Measurements from ENCODE around the gene S100P.

Gene S100P

GRCh38 chr4:6692379-6692778, 1.3 kb upstream of the S100P start:
- no peak overlapping the region for H3K4me3 ChIP-seq (replicated peaks; ENCODE audit: low read depth, low read length)
- no peak for TF ChIP-seq CTCF (IDR thresholded peaks at IDR 0.05; ENCODE audit: low read depth, low read length, missing control alignments)
- no peak for DNase-seq (ENCODE audit: extremely low read depth, low read depth)

GRCh38 chr4:6692806-6693205, 872 bp upstream of the S100P start:
- DNase-seq (ENCODE audit: extremely low read depth, low read depth), result no peak

GRCh38 chr4:6694177-6694901, 661 bp downstream of the S100P start:
- no peak overlapping the region for H3K4me3 ChIP-seq (replicated peaks; ENCODE audit: low read depth, low read length)
- no peak for TF ChIP-seq CTCF (IDR thresholded peaks at IDR 0.05; ENCODE audit: low read depth, low read length, missing control alignments)
- no peak for DNase-seq (ENCODE audit: extremely low read depth, low read depth)

More at GRCh38 chr4:6692806-6693205, 872 bp upstream of the S100P start:
- H3K4me3 ChIP-seq (replicated peaks; ENCODE audit: low read depth, low read length), result no peak overlapping the region
- TF ChIP-seq CTCF (IDR thresholded peaks at IDR 0.05; ENCODE audit: low read depth, low read length, missing control alignments), result no peak

GRCh38 chr4:6695660-6696610, 2.3 kb downstream of the S100P start:
- TF ChIP-seq CTCF (IDR thresholded peaks at IDR 0.05; ENCODE audit: low read depth, low read length, missing control alignments), result no peak

GRCh38 chr4:6696611-6697010, 2.9 kb downstream of the S100P start:
- no peak for TF ChIP-seq CTCF (IDR thresholded peaks at IDR 0.05; ENCODE audit: low read depth, low read length, missing control alignments)

More at GRCh38 chr4:6695660-6696610, 2.3 kb downstream of the S100P start:
- no peak overlapping the region for H3K4me3 ChIP-seq (replicated peaks; ENCODE audit: low read depth, low read length)
- DNase-seq (ENCODE audit: extremely low read depth, low read depth), result no peak

GRCh38 chr4:6697131-6697530, 3.5 kb downstream of the S100P start:
- no peak for TF ChIP-seq CTCF (IDR thresholded peaks at IDR 0.05; ENCODE audit: low read depth, low read length, missing control alignments)
- no peak overlapping the region for H3K4me3 ChIP-seq (replicated peaks; ENCODE audit: low read depth, low read length)
- DNase-seq (ENCODE audit: extremely low read depth, low read depth), result no peak

More at GRCh38 chr4:6696611-6697010, 2.9 kb downstream of the S100P start:
- no peak for DNase-seq (ENCODE audit: extremely low read depth, low read depth)
- no peak overlapping the region for H3K4me3 ChIP-seq (replicated peaks; ENCODE audit: low read depth, low read length)
